Measurements from ENCODE around the gene POLE2. TPM values are rescaled to one million over a fixed set of nuclear protein-coding genes. Genes with fewer than 3 reads are reported as not detected.

POLE2 gene
- total and polyA plus RNA-seq, 2 of the 13 experiments (the other 11 are each of a cell fraction or from before 2014, with no cell fraction given), result 16.6 to 37.0 TPM

DNA sequence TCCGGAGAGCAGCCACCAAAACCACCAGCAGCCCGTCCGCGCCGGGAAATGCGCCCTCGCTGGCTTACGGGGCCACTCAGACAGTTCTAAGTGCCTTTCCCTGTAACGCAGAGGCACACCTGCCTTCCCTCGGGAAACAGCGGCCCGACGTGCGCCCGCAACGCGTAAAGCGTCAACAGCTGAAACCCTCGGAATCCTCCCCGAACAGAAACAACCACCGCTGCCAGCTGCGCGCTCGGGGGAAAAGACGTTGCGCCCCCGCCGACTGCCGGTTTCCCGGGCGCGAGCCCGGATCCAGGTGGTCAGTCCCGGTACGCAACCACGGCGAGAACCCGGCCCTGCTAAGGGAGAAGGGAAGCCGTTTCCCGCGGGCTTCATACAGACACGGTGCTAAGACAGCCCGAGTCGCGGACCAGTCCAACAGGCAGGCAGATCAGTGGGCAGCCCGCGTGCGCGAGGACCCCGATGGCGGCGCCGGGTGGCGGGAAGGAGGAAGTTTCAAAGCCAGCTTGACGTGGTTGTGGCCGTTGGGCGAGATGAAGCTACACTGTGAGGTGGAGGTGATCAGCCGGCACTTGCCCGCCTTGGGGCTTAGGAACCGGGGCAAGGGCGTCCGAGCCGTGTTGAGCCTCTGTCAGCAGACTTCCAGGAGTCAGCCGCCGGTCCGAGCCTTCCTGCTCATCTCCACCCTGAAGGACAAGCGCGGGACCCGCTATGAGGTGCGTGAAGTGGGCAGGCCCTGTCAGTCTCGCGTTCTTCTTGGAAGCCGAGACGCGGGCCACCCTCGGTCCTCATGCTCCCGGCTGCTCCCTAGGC lies 89.3 kb downstream of the POLE2 start, which contains the start of gene LRR1 (continued):
- TF ChIP-seq HOXA9 (CRISPR knock-in tag; IDR thresholded peaks at IDR 0.05; ENCODE audit: borderline replicate concordance), result no peak
- no peak for TF ChIP-seq ZNF17 (CRISPR knock-in tag; IDR thresholded peaks at IDR 0.05)
- TF ChIP-seq, protein P1, sequence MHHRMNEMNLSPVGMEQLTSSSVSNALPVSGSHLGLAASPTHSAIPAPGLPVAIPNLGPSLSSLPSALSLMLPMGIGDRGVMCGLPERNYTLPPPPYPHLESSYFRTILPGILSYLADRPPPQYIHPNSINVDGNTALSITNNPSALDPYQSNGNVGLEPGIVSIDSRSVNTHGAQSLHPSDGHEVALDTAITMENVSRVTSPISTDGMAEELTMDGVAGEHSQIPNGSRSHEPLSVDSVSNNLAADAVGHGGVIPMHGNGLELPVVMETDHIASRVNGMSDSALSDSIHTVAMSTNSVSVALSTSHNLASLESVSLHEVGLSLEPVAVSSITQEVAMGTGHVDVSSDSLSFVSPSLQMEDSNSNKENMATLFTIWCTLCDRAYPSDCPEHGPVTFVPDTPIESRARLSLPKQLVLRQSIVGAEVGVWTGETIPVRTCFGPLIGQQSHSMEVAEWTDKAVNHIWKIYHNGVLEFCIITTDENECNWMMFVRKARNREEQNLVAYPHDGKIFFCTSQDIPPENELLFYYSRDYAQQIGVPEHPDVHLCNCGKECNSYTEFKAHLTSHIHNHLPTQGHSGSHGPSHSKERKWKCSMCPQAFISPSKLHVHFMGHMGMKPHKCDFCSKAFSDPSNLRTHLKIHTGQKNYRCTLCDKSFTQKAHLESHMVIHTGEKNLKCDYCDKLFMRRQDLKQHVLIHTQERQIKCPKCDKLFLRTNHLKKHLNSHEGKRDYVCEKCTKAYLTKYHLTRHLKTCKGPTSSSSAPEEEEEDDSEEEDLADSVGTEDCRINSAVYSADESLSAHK (CRISPR knock-in tag; IDR thresholded peaks at IDR 0.05; ENCODE audit: borderline replicate concordance), result no peak
- TF ChIP-seq, protein P2, sequence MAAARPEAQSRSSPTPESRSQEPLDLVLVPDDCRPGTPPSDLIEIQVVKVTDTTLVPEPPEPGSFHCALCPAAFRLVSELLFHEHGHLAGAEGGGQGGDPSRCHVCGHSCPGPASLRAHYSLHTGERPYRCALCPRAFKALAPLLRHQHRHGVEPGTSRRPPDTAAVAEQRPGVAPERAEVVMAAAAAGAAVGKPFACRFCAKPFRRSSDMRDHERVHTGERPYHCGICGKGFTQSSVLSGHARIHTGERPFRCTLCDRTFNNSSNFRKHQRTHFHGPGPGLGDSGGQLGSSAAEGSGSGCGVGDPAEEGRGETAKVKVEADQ (CRISPR knock-in tag; IDR thresholded peaks at IDR 0.05; ENCODE audit: borderline replicate concordance), result peak; percentile 90; the same call in 1 of the 2 replicates
- no peak; the same call in 1 of the 2 replicates for TF ChIP-seq ZNF790 (CRISPR knock-in tag; IDR thresholded peaks at IDR 0.05; ENCODE audit: borderline replicate concordance)
- peak; percentile 88 for TF ChIP-seq MEIS1 (CRISPR knock-in tag; IDR thresholded peaks at IDR 0.05; ENCODE audit: borderline replicate concordance)
- TF ChIP-seq ZNF224 (CRISPR knock-in tag; IDR thresholded peaks at IDR 0.05), result peak; percentile 26; the same call in 1 of the 2 replicates
- no peak for TF ChIP-seq GATA4 (IDR thresholded peaks at IDR 0.05; ENCODE audit: borderline replicate concordance, low read depth)
- TF ChIP-seq, protein P3, sequence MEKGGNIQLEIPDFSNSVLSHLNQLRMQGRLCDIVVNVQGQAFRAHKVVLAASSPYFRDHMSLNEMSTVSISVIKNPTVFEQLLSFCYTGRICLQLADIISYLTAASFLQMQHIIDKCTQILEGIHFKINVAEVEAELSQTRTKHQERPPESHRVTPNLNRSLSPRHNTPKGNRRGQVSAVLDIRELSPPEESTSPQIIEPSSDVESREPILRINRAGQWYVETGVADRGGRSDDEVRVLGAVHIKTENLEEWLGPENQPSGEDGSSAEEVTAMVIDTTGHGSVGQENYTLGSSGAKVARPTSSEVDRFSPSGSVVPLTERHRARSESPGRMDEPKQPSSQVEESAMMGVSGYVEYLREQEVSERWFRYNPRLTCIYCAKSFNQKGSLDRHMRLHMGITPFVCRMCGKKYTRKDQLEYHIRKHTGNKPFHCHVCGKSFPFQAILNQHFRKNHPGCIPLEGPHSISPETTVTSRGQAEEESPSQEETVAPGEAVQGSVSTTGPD (CRISPR knock-in tag; IDR thresholded peaks at IDR 0.05), result no peak
- TF ChIP-seq RXRA (CRISPR knock-in tag; IDR thresholded peaks at IDR 0.05), result peak; percentile 63
- TF ChIP-seq ZC3H4 (CRISPR knock-in tag; IDR thresholded peaks at IDR 0.05; ENCODE audit: borderline replicate concordance), result no peak
- TF ChIP-seq TEAD3 (CRISPR knock-in tag; optimal IDR thresholded peaks at IDR 0.05; ENCODE audit: borderline replicate concordance), result peak; percentile 68
- no peak; the same call in 1 of the 2 replicates for TF ChIP-seq ZNF451 (CRISPR knock-in tag; IDR thresholded peaks at IDR 0.05)
- no peak for TF ChIP-seq SP5 (CRISPR knock-in tag; IDR thresholded peaks at IDR 0.05; ENCODE audit: borderline replicate concordance, low read depth)
- TF ChIP-seq, protein P4, sequence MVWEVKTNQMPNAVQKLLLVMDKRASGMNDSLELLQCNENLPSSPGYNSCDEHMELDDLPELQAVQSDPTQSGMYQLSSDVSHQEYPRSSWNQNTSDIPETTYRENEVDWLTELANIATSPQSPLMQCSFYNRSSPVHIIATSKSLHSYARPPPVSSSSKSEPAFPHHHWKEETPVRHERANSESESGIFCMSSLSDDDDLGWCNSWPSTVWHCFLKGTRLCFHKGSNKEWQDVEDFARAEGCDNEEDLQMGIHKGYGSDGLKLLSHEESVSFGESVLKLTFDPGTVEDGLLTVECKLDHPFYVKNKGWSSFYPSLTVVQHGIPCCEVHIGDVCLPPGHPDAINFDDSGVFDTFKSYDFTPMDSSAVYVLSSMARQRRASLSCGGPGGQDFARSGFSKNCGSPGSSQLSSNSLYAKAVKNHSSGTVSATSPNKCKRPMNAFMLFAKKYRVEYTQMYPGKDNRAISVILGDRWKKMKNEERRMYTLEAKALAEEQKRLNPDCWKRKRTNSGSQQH (CRISPR knock-in tag; IDR thresholded peaks at IDR 0.05; ENCODE audit: low read depth), result peak; percentile 78
- TF ChIP-seq, protein P5, sequence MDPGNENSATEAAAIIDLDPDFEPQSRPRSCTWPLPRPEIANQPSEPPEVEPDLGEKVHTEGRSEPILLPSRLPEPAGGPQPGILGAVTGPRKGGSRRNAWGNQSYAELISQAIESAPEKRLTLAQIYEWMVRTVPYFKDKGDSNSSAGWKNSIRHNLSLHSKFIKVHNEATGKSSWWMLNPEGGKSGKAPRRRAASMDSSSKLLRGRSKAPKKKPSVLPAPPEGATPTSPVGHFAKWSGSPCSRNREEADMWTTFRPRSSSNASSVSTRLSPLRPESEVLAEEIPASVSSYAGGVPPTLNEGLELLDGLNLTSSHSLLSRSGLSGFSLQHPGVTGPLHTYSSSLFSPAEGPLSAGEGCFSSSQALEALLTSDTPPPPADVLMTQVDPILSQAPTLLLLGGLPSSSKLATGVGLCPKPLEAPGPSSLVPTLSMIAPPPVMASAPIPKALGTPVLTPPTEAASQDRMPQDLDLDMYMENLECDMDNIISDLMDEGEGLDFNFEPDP (CRISPR knock-in tag; conservative IDR thresholded peaks at IDR 0.05), result no peak
- peak; percentile 67; the same call in 1 of the 2 replicates for TF ChIP-seq TGIF2 (CRISPR knock-in tag; IDR thresholded peaks at IDR 0.05)
- TF ChIP-seq ZNF772 (CRISPR knock-in tag; IDR thresholded peaks at IDR 0.05), result no peak; the same call in 1 of the 2 replicates
